ENCODE results near the gene ZNF69.
"Not testable (repeated sequence)": the region's sequence is repeated elsewhere in the genome, so short reads cannot be mapped to it uniquely, and the experiment has no call there.

The ZNF69 gene

DNA sequence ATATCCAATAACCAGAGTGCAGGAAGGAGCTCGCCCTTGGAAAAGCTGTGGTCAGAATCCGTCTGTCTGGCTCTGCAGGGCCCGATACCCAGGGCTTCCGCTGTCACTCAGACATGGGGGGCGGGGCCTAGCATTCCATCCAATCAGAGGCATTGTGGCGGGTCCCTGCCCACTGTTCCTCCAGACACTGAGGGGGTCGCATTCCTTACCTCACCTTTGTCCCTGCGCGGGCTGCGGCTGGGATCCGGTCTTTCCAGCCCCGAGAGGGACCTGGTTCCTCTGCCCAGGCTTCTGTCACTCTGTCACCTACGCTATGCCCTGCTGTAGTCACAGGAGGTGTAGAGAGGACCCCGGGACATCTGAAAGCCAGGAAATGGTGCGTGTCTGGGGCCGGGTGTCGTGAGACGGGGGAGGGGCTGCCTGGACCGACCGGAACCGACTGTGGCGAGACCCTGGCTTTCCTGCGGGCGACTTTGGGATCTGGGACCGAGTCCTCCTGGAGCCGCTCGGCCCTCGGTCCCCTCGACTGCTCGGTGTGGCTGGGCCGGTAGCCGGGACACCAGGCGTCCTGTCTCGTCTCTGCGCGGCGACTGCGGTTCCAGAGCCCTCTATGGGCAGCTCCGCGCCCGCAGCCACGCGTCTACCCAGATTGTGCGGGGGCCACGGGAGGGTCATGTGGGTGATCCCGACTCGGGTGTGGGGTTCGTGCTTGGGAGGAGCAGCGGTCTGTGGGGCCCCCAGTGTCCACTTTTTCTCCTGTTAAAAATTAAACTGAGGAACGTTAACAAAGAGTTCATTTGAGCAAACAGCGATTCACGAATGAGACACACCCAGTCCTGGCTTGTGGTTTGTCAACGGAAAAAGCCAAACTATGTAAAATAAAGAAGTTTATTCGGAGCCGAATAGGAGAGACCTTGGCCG lies at the start of gene ZNF69:
Gene ZNF69, plus strand, starts transcription at position 172 of the 921 bp plus-strand sequence. Its CDS starts 142 bp downstream, at position 314.
- peak; percentile 40 for DNase-seq (ENCODE audit: low spot score)

DNA sequence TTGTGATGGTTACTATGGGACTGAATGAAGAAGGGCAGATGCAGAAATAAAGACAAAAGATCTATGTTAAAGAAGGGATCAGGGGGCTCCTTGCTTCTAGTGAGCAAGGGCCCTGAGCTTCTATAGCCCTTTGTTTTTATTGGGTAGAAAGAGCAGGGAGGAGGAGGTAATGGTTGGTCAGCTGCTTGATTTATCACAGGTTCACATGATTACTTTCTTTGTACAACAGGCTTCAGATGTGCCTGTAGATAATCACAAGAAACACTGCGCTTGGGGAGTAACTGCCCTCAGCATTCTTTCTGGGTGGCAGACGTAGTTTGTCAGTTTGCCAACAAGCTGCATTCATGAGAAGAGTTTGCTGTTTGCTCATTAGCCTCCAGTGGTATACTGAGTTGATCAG lies 43.9 kb upstream of the ZNF69 start:
- no peak for DNase-seq (ENCODE audit: low spot score)

DNA sequence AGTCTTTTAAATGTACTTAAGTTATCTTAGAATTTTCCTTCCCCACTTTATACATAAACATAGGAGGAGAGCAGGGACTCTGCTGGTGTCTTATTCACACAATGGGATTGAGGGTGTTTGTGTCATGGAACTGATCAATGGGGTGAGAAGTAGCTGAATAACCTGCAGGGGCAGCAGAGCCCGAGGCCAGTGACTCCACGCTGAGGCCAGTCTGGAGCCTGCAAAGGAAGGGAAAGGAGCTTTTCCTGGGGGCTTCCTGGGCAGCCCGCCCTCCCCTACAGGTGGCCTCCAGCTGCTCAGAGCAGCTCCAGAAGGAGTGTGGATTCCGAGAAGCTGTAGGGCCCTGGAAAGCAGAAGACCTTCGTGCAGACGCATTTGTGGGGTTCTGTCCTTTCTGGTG lies 40.0 kb upstream of the ZNF69 start:
- not testable (repeated sequence) for DNase-seq (ENCODE audit: low spot score)

DNA sequence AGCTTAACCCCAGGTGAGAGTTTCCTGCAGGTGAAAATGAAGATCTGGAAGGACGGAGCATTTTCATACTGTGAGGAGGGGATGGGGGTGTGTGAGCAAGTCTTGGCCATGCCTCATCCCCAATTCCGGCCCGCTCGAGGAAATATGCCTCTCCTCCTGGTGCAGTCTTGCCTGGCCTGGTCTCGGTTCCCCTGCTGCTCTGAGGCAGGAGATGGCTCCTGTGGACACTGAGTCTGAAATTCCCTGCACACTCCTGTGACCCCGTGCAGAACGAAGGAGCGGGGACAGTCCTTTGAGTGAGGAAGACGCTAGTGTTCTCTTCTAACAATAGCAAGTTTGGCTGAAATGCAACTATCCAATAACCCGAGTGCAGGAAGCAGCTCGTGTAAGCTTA lies 39.4 kb upstream of the ZNF69 start:
- DNase-seq (ENCODE audit: low spot score): no peak

DNA sequence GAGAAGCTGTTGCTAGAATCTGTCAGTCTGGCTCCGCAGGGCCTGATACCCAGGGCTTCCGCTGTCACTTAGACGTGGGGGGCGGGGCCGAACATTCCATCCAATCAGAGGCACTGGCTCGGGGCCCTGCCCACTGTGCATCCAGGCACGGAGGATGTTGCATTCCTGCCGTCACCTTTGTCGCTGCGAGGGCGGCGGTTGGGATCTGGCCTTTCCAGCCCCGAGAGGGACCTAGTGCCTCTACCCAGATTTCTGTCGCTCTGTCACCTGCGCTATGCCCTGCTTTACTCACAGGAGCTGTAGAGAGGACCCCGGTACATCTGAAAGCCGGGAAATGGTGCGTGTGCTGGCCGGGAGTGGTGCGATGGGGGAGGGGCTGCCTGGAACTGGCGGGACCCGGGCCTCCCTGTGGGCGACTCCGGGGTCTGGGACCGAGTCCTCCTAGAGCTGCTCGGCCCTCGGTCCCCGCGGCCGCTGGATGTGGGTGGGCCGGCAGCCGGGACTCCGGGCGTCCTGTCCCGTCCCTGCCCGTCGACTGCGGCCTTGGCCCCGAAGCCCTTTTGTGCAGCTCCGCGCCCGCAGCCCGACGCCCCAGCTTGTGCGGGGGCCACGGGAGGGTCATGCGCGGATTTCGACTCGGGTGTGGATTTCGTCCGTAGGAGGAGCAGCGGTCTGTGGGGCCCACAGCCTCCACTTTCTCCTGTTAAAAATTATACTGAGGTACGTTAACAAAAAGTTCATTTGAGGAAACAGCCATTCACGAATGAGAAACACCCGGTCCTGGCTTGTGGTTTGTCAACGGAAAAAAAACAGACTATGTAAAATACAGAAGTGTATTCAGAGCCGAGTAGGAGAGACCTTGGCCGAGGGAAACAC lies 38.8 kb upstream of the ZNF69 start, which contains the start of gene ZNF439:
Gene ZNF439, plus strand, starts transcription at position 133 of the 876 bp plus-strand sequence. Its CDS starts 142 bp downstream, at position 275.
- DNase-seq (ENCODE audit: low spot score): peak; percentile 85

DNA sequence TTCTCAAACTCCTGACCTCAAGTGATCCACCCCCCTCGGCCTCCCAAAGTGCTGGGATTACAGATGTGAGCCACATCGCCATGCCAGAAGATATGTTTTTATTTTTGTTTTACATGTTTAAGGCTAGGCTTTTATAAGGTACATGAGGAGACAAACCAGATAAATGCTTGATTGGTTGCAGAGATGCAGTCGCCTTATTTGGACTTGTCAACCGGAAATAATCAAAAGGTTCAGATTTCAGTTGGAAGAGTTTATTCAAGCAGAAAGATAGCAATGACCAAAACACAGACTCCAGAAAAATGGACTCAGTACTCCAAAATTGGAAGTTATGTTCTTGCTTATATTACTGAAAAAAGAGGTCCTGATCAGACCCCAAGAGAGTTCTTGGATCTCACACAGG lies 37.3 kb upstream of the ZNF69 start:
- DNase-seq (ENCODE audit: low spot score): not testable (repeated sequence)

DNA sequence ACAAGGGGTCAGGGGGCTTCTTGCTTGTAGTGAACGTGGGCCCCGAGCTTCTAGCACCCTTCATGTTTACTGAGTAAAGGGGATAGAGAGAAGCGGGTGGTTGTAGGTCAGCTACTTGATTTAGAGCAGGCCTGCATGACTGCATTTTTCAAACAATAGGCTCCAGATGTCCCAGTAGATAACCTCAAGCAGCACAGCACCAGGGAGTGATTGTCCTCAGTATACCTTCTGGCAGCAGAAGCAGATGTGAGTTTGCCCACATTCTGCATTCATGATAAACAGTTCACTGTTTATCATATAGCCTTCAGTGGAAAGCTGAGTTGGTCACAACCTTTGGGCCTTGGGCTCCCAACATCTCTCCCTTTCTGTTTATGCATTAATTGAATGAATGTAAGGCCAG lies 34.2 kb upstream of the ZNF69 start:
- DNase-seq (ENCODE audit: low spot score): no peak

DNA sequence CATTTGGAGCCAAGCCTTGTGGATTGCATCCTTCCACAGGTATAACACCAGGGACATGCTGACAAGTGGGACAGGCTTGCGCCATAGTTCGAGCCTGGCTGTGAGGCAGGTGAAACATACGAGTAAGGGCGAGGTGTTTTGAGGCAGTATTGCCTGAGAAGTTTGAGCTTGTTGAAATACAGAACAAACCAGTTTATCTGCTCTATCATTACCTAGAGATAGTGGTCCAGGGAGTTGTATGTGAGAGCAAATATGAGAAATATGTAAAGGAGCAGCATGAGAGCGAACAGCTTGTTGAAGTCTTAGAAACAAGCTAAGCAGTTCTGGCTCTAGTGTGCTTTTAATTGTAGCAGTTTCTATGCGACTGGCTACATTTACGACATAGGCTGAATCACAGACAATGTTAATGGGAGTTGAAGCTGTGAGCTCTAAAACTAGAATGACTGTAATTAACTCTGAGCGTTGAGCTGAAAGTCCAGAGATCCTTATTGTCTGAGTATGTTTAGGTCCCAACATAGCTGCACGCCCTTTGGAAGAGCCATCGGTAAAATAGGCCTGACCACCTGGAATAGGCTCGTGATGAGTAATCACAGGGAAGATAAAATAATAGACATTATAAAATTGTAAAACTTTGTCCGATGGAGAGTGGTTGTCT lies 30.9 kb upstream of the ZNF69 start:
- DNase-seq (ENCODE audit: low spot score): no peak

DNA sequence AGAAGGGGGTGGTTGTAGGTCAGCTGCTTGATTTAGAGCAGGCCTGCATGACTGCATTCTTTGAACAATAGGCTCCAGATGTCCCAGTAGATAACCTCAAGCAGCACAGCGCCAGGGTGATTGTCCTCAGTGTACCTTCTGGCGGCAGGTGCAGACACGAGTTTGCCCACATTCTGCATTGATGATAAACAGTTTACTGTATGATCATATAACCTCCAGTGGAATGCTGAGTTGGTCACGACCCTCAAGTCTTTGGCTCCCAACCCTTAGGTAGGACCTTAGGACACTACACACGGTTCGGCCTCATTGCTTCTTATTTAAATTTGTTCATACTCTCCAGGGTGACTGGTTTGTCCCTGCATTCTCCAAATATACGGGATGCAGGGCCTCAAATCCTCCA lies 26.9 kb upstream of the ZNF69 start:
- DNase-seq (ENCODE audit: low spot score): no peak

DNA sequence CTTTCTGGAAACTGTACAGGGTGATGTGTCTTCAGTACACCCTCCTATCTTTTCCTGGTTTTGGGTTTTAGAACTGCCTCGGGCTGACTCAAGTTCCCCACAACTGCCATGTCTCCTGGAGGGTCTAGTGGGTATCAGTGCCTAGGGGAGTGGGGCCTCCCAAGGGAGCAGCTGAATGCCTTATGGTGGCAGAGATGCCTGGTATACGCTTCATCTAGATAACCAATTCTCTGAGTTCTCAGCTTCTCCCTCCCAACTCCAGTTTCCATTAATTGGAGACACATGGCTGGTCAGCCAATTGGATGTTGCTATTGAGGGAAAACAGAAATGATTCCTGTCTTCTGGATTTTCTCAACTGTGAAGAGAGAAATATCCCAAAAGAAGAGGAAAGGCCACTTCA lies 26.3 kb upstream of the ZNF69 start:
- DNase-seq (ENCODE audit: low spot score): no peak

DNA sequence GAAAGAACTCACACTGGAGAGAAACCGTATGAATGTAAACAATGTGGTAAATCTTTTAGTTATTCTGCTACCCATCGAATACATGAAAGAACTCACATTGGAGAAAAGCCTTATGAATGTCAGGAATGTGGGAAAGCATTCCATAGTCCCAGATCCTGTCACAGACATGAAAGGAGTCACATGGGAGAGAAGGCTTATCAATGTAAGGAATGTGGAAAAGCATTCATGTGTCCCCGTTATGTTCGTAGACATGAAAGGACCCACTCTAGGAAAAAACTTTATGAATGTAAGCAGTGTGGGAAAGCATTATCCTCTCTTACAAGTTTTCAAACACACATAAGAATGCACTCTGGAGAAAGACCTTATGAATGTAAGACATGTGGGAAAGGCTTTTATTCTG lies 19.8 kb upstream of the ZNF69 start:
- DNase-seq (ENCODE audit: low spot score): not testable (repeated sequence)

DNA sequence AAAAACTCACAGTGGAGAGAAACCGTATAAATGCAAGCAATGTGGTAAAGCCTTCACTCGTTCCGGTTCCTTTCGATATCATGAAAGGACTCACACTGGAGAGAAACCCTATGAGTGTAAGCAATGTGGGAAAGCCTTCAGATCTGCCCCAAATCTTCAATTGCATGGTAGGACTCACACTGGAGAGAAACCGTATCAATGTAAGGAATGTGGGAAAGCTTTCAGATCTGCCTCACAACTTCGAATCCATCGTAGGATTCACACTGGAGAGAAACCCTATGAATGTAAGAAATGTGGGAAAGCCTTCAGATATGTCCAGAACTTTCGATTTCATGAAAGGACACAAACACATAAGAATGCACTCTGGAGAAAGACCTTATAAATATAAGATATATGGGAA lies 19.4 kb upstream of the ZNF69 start:
- no peak for DNase-seq (ENCODE audit: low spot score)

DNA sequence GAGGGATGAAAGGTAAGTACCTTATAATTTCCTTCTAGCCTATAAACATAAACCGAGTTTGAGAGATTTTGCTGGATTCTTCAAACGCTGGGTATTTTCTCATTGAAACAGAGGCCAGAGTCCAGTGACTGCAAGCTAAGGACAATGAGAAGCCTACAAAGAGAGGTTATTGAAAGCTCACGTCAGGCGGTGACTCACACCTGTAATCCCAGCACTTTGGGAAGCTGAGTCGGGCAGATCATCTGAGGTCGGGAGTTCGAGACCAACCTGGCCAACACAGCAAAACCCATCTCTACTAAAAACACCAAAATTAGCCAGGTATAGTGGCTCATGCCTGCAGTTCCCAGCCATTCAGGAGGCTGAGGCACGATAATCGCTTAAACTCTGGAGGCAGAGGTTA lies 15.0 kb upstream of the ZNF69 start:
- no peak for DNase-seq (ENCODE audit: low spot score)

DNA sequence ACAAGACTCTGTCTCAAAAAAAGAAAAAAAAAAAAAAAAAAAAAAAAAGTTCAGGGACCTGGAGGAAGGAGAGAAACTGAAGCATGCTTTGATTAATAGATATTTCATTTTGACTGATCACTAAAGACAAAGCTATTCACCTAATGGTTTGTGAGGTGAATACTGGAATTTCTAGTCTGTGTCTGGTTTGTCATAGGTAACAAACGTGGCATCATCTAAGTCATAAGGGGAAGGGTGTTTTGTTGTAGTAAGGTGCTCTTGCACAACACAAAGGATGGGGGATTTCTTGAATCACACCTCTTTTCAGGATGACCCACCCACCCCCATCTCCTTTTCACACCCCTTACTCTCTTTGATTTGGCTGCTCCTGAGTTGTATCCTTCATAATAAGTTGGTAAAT lies 13.8 kb upstream of the ZNF69 start:
- DNase-seq (ENCODE audit: low spot score): no peak

DNA sequence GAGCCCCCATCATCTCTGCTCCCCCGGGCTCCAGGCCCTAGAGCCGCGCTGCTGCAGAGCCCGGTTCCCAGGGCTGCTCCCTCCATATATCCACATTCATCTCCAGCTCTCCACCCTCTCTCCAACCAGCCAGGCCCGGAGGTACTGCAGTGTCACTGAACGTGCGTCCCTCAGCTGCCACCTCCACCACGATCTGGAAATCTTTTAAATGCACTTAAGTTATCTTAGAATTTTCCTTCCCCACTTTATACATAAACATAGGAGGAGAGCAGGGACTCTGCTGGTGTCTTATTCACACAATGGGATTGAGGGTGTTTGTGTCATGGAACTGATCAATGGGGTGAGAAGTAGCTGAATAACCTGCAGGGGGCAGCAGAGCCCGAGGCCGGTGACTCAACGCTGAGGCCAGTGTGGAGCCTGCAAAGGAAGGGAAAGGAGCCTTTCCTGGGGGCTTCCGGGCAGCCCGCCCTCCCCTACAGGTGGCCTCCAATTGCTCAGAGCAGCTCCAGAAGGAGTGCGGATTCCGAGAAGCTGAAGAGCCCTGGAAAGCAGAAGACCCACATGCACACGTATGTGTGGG lies 7.8 kb upstream of the ZNF69 start:
- DNase-seq (ENCODE audit: low spot score): peak; percentile 33

DNA sequence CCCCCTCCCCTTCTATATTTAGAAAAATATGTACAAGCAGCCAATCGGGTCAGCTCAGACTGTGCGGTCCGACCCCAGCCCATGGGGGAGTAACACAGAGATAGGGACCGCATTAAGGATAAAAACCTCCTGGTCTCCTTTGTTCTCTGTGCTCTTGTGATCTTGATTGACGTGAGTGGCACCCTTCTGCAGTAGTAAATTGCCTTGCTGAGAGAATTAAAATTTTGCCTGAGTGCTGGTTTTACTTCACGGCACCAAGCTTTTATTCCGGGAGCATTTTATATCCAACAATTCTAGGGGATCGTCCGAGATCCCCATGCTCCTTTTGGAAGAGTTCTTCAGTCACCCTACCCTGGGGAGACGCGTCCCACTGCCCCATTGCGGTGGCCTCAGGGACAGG lies 7.0 kb upstream of the ZNF69 start:
- no peak for DNase-seq (ENCODE audit: low spot score)

DNA sequence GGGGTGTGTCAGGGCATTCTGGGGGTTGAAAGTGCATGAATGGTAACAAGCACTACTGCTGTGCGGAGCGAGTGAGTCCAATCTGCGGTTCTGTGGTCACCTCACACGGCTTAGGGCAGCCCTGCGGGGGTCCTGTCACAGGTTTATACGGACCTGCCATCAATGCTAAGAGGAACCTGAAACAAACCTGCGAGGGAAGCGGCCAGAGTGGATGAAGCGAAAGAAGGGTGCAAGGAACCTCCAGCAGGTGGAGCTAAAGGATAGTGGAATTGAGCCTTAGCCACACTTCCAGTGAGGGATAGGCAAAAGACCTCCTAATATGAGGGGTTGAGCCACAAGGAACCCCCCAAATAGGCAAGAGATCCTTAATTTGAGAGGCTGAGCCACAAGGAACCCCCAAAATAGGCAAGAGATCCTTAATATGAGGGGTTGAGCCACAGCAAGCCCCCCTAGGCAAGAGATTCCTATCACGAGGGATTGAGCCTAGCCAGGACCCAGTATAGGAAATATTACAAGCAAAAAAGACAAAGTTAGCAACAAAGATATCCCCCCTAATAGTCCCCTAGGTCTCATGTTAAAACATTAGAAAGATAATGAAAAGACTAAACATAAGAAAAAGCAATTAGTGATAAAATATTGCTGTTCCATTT lies 6.3 kb upstream of the ZNF69 start:
- peak; percentile 63 for DNase-seq (ENCODE audit: low spot score)

DNA sequence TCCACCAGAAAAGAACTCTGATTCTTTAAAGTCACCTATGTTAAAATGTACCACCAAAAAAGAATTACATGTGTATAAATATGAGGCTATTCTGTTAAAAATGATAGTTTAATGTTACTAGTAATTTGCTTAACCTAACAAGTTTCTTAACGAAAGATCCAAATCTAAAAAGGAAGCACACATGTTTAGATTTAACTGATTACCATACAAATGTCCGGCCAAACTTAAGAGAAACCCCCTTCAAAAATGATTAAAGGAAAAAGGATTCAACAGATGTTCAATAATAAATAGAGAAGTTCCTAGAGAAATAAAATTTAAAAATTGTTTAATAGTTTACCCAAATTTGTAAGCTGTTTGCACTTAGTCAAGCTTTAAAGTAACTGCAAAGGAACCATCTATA lies 5.0 kb upstream of the ZNF69 start:
- DNase-seq (ENCODE audit: low spot score): no peak

DNA sequence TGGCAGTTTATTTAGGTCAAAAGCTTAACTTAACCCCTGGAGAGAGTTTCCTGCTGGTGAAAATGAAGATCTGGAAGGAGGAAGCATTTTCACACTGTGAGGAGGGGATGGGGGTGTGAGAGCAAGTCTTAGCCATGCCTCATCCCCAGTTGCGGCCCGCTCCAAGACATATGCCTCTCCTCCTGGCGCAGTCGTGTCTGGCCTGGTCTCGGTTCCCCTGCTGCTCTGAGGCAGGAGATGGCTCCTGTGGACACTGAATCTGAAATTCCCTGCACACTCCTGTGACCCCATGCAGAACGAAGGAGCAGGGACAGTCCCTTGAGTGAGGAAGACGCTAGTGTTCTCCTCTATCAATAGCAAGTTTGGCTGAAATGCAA lies 360 bp upstream of the ZNF69 start:
- DNase-seq (ENCODE audit: low spot score): no peak

DNA sequence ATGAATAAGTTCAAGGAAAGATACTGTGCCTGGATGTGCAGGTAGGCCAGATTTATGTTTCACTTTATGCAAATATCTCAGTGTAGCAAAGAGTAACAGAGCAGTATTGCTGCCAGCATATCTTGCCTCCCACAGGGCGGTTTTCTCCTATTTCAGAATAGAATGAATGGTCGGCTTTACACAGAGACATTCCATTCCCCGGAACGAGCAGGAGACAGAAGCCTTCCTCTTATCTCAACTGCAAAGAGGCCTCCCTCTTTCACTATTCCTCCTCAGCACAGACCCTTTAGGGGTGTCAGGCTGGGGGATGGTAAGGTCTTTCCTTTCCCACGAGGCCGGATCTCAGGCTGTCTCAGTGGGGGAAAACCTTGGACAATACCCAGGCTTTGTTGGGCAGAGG lies 2.3 kb downstream of the ZNF69 start:
- not testable (repeated sequence) for DNase-seq (ENCODE audit: low spot score)

DNA sequence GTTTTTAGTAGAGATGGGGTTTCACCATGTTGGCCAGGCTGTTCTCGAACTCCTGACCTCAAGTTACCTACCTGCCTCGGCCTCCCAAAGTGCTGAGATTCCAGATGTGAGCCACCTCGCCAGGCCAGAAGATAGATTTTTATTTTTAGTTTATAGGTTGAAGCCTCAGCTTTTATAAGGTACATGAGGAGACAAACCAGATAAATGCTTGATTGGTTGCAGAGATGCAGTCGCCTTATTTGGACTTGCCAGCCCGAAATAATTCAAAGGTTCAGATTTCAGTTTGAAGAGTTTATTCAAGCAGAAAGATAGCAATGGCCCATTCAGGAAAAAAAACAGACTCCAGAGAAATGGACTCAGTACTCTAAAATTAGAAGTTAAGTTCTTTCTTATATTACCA lies 3.1 kb downstream of the ZNF69 start:
- DNase-seq (ENCODE audit: low spot score): no peak

DNA sequence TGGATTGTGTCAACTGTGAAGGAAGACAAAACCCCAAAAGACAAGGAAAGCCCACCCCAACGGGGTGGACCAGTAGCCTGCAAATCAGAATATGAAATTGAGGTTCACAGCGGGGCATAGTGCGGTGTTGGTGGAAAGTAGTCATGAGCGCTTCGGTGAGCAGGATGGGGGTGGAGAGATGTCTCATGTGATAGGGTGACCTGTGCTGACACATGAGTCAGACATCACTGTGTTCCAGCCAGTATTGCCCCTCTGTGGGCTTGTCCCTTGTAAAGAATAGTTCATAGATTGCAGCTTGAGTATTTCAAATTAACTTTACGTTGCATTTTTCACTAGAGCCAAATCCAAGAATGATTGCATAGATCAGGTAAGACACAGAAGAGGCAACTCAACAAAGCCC lies 7.3 kb downstream of the ZNF69 start:
- no peak for DNase-seq (ENCODE audit: low spot score)
